ENCODE results near the gene RAB29. TPM values are rescaled to one million over a fixed set of nuclear protein-coding genes. Genes with fewer than 3 reads are reported as not detected.

Gene RAB29
- total RNA-seq, 1 donor from 2014 or later, result 27.4 TPM

DNA sequence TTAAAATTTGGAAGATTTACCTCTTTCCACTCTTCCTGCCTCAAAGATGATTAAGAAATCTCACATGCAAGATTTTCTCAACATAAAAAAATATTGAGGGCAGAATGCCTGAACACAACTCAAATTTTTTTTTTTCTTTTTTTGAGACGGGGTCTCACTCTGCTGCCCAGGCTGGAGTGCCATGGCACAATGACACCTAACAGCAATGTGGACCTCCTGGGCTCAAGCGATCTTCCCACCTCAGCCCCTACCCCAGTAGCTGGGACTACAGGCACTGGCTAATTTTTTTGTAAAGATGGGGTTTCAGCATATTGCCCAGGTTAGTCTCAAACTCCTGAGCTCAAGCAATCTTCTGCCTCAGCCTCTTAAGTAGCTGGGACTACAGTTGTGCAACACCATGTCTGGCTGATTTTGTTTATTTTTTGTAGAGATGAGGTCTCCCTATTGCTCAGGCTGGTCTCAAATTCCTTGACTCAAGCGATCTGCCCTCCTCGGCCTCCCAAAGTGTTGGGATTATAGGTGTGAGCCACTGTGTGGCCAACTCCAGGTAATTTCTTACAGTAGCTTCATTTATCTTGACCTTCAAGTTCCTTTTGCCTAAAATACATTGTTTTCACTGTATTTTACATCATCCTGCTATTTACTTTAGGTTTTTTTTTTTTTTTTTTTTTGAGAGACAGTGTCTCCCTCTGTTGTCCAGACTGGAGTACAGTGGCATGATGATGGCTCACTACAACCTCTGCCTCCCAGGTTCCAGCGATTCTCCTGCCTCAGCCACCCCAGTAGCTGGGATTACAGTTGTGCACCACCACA is 35.7 kb downstream of the RAB29 start:
- no peaks in the 10 kb centered on the region for H3K27me3 Mint-ChIP-seq (ENCODE audit: low read depth)
- H3K9me3 Mint-ChIP-seq (ENCODE audit: low read depth), result no peaks in the 10 kb centered on the region
- no peak for DNase-seq (ENCODE audit: low spot score)
- no peak overlapping the region for H3K4me3 Mint-ChIP-seq (ENCODE audit: unreplicated experiment)
- H3K36me3 Mint-ChIP-seq (ENCODE audit: low read depth), result no peaks in the 10 kb centered on the region
- peak overlapping the region; percentile 66 for H3K27ac Mint-ChIP-seq (ENCODE audit: unreplicated experiment)
- TF ChIP-seq, protein P1, sequence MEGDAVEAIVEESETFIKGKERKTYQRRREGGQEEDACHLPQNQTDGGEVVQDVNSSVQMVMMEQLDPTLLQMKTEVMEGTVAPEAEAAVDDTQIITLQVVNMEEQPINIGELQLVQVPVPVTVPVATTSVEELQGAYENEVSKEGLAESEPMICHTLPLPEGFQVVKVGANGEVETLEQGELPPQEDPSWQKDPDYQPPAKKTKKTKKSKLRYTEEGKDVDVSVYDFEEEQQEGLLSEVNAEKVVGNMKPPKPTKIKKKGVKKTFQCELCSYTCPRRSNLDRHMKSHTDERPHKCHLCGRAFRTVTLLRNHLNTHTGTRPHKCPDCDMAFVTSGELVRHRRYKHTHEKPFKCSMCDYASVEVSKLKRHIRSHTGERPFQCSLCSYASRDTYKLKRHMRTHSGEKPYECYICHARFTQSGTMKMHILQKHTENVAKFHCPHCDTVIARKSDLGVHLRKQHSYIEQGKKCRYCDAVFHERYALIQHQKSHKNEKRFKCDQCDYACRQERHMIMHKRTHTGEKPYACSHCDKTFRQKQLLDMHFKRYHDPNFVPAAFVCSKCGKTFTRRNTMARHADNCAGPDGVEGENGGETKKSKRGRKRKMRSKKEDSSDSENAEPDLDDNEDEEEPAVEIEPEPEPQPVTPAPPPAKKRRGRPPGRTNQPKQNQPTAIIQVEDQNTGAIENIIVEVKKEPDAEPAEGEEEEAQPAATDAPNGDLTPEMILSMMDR (IDR thresholded peaks at IDR 0.05), result peak; percentile 64
- H3K4me1 Mint-ChIP-seq (ENCODE audit: low read depth), result peaks cover 34% of the 10 kb centered on the region

DNA sequence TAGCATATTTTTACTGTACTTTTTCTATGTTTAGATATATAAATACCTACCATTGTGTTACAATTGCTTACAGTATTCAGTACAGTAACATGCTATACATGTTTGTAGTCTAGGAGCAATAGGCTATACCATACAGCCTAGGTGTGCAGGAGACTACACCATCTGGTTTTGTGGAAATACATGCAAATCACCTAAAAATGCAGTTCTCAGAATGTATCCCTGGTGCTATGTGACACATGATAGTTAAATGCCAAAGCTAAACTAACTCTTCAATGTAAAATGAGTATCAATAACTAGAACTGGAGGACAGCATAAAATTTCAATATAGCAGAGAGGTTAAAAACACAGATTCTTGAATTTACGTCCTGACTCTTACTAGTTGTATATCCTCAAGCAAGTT is 40.1 kb downstream of the RAB29 start:
- Mint-ChIP-seq H3K4me1 (ENCODE audit: low read depth) (peaks cover 40% of the 10 kb centered on the region), H3K9me3 (ENCODE audit: low read depth) (no peaks in the 10 kb centered on the region), H3K27me3 (ENCODE audit: low read depth) (no peaks in the 10 kb centered on the region), H3K36me3 (ENCODE audit: low read depth) (no peaks in the 10 kb centered on the region), H3K4me3 (ENCODE audit: unreplicated experiment) (no peak overlapping the region), H3K27ac (ENCODE audit: unreplicated experiment) (no peak overlapping the region)
- TF ChIP-seq, protein P1 (IDR thresholded peaks at IDR 0.05), result no peak
- DNase-seq (ENCODE audit: low spot score), result no peak

DNA sequence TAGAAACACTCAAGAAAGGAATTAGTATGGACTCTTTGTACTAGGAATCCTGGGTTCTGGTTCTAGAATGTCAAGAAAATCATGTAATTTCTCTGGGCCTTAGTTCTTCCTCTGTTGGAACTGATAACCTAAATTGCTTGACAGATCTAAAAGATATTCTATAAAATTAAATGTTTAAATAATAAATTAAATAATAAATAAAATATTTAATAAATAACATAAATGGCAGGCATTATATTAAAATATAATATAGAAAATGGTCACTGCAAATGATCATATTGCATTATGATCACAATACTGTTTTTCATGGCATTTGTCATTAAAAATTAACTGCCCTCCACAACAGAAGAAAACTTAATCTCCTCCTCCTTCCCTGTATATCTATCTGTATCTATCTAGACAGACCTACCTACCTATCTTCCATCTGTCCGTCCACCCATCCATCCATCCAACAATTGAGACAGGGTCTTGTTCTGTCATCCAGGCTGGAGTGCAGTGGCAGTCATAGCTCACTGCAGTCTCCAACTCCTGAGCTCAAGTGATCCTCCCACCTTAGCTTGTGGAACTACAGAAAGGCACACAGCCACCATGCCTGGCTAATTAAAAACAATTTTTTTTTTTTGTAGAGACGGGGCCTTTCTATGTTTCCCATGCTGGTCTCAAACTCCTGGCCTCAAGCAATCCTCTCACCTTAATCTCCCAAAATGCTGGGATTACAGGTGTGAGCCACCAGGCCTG is 41.7 kb downstream of the RAB29 start:
- Mint-ChIP-seq H3K36me3 (ENCODE audit: low read depth) (no peaks in the 10 kb centered on the region), H3K4me3 (ENCODE audit: unreplicated experiment) (no peak overlapping the region), H3K27me3 (ENCODE audit: low read depth) (no peaks in the 10 kb centered on the region), H3K27ac (ENCODE audit: unreplicated experiment) (peak overlapping the region; percentile 65), H3K9me3 (ENCODE audit: low read depth) (no peaks in the 10 kb centered on the region), H3K4me1 (ENCODE audit: low read depth) (peaks cover 29% of the 10 kb centered on the region)
- TF ChIP-seq, protein P1 (IDR thresholded peaks at IDR 0.05), result no peak
- DNase-seq (ENCODE audit: low spot score), result no peak

DNA sequence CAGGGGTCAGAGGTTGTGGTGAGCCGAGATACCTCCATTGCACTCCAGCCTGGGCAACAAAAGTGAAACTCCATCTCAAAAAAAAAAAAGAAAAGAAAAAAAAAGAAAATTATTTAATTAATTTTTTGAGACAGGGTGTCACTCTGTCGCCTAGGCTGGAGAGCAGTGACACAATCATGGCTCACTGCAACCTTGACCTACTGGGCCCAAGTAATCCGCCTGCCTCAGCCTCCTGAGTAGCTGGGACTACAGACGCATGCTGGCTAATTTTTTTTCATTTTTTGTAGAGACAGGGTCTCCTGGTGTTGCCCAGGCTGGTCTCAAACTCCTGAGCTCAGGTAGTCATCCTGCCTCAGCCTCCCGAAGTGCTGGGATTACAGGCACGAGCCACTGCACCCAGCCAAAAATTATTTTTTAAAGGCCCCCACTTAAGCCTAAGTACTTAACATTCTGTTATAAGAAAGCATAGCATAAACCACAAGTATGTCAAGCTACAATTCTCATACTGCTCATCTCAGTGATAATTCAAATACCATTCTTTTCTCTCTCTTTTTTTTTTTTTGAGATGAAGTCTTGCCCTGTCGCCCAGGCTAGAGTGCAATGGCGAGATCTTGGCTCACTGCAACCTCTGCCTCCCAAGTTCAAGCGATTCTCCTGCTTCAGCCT is 45.2 kb downstream of the RAB29 start:
- H3K27ac Mint-ChIP-seq (ENCODE audit: unreplicated experiment), result peak overlapping the region; percentile 47
- H3K4me3 Mint-ChIP-seq (ENCODE audit: unreplicated experiment), result no peak overlapping the region
- peaks cover 22% of the 10 kb centered on the region for H3K4me1 Mint-ChIP-seq (ENCODE audit: low read depth)
- H3K36me3 Mint-ChIP-seq (ENCODE audit: low read depth), result peaks cover 3% of the 10 kb centered on the region
- no peaks in the 10 kb centered on the region for H3K9me3 Mint-ChIP-seq (ENCODE audit: low read depth)
- H3K27me3 Mint-ChIP-seq (ENCODE audit: low read depth), result no peaks in the 10 kb centered on the region
- TF ChIP-seq, protein P1 (IDR thresholded peaks at IDR 0.05), result no peak
- no peak for DNase-seq (ENCODE audit: low spot score)

DNA sequence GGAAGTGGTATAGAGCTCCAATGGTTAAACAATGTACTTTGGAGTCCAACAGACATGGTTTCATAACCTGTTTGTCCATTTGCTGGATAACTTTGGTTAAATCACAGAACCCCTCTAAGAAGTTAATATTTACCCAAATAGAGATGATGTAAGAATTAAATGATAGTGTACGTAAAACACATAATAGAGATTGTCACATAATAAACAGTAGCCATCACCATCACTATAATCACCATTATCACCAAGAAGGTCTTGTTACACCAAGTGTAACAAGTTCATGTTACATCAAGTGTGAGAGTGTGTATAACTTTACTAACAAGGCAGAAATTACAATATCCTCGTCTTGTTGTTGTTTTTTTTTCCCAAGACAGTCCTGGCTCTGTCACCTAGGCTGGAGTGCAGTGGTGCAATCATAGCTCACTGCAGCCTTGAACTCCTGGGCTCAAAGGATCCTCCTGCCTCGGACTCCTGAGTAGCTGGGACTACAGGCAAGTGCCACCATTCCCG is 48.6 kb downstream of the RAB29 start:
- TF ChIP-seq, protein P1 (IDR thresholded peaks at IDR 0.05), result no peak
- Mint-ChIP-seq H3K27ac (ENCODE audit: unreplicated experiment) (no peak overlapping the region), H3K4me1 (ENCODE audit: low read depth) (peaks cover 11% of the 10 kb centered on the region), H3K9me3 (ENCODE audit: low read depth) (no peaks in the 10 kb centered on the region), H3K36me3 (ENCODE audit: low read depth) (peaks cover 5% of the 10 kb centered on the region), H3K4me3 (ENCODE audit: unreplicated experiment) (no peak overlapping the region), H3K27me3 (ENCODE audit: low read depth) (no peaks in the 10 kb centered on the region)
- no peak for DNase-seq (ENCODE audit: low spot score)
